Panc1 (cell line): Measurements from ENCODE around the gene LETM1. TPM values are rescaled to one million over a fixed set of nuclear protein-coding genes. Genes with fewer than 3 reads are reported as not detected.

Experiments
- ATAC-seq: fragments of 200-7000 bp; cut with Tn5 transposase; 2 replicates; pipeline ENCODE4 v1.9.1; 2020; ENCODE audit warnings: mild to moderate bottlenecking, moderate library complexity
- BruUV-seq: library from RNA; stranded (reverse); fragments of 400-500 nt; replicated peaks from 2 replicates; lab custom pipeline; 2021; lab: Mats Ljungman, UMichigan
- CTCF ChIA-PET: fragments of 300-600 bp; sonication (Branson Sonifier 250); formaldehyde crosslinking; loops from one replicate; lab custom pipeline; 2022; ENCODE audit warnings: antibody characterized with exemption; lab: Charles Lee
- POLR2A ChIA-PET: fragments of 300-600 bp; sonication (Branson Sonifier 250); formaldehyde crosslinking; loops from one replicate; lab custom pipeline; 2022; ENCODE audit warnings: antibody characterized with exemption; lab: Charles Lee
- DNase-seq: peaks from one replicate; pipeline ENCODE4 v3.0.0-alpha.2; 2010; ENCODE audit warnings: low read depth, low spot score
- H3K27ac ChIP-seq: 2 replicates; pipeline ENCODE4 v1.5.1; 2011; ENCODE audit warnings: mild to moderate bottlenecking, low read length, inconsistent platforms
- H3K27me3 ChIP-seq: fragments of 200-500 bp; sonication (Bioruptor generic); 2 replicates; pipeline ENCODE4 v1.6.0; 2014; ENCODE audit warnings: low read length, inconsistent platforms; ENCODE audit not compliant: control insufficient read depth, insufficient read depth
- H3K36me3 ChIP-seq: fragments of 200-500 bp; sonication (Bioruptor generic); 2 replicates; pipeline ENCODE4 v1.5.1; 2014; ENCODE audit warnings: inconsistent platforms, mild to moderate bottlenecking, low read length, moderate library complexity; ENCODE audit not compliant: control insufficient read depth, insufficient read depth
- H3K4me1 ChIP-seq: 2 replicates; pipeline ENCODE4 v1.5.1; 2011; ENCODE audit warnings: inconsistent platforms, mild to moderate bottlenecking, low read length, moderate library complexity; ENCODE audit not compliant: control insufficient read depth, insufficient read depth
- H3K4me3 ChIP-seq, 2 experiments: 2 replicates each; pipeline ENCODE4 v1.5.1; 2011 to 2012; ENCODE audit warnings: low read depth in 2 of 2, low read length in 2 of 2, mild to moderate bottlenecking in 2 of 2, inconsistent platforms in 1 of 2, moderate library complexity in 1 of 2
- H3K9me3 ChIP-seq: fragments of 200-500 bp; sonication (Bioruptor generic); 2 replicates; pipeline ENCODE4 v1.5.1; 2014; ENCODE audit warnings: low read depth, mild to moderate bottlenecking, inconsistent platforms, low read length, moderate library complexity; ENCODE audit not compliant: control insufficient read depth, insufficient read depth
- POLR2AphosphoS5 ChIP-seq: IDR thresholded peaks from 2 replicates; pipeline ENCODE4 v1.6.1; 2012; ENCODE audit warnings: mild to moderate bottlenecking, low read depth, low read length, moderate library complexity
- SIN3A ChIP-seq: IDR thresholded peaks from 2 replicates; pipeline ENCODE4 v1.6.1; 2012; ENCODE audit warnings: low read depth, mild to moderate bottlenecking, low read length, moderate library complexity, borderline replicate concordance; ENCODE audit not compliant: insufficient read depth
- TCF7L2 ChIP-seq: IDR thresholded peaks from 2 replicates; pipeline ENCODE4 v1.6.1; 2011; ENCODE audit warnings: mild to moderate bottlenecking, low read depth, low read length, inconsistent platforms
- in situ Hi-C: cut with HindIII; loops from 2 replicates; pipeline ENCODE4 v1.10.0; 2016; ENCODE audit warnings: low sequenced_read_pairs, low pct_unique_long_range_greater_than_20kb
- intact Hi-C: fragments of 100-400 bp; cut with micrococcal nuclease; formaldehyde crosslinking; loops from one replicate; pipeline ENCODE4 v1.10.0; 2022; ENCODE audit not compliant: unreplicated experiment
- total RNA-seq: library from RNA; stranded (reverse); gene quantifications from one replicate; pipeline ENCODE4 v1.2.1, GENCODE V29; 2021; ENCODE audit not compliant: unreplicated experiment
- TF ChIP-seq, protein P1 (sequence below), 2 experiments: IDR thresholded peaks; 2 replicates each; pipeline ENCODE4 v1.6.1; 2011 to 2012; ENCODE audit warnings: low read depth in 2 of 2, control low read depth in 1 of 2, low read length in 1 of 2, mild to moderate bottlenecking in 1 of 2, moderate library complexity in 1 of 2; ENCODE audit not compliant: insufficient read depth in 1 of 2
- TF ChIP-seq, protein P2 (sequence below): fragments of 450-650 bp; IDR thresholded peaks from 2 replicates; pipeline ENCODE4 v1.5.1; 2017; ENCODE audit warnings: mild to moderate bottlenecking

The LETM1 gene
- total RNA-seq, 1 experiment from 2014 or later: 67.6 TPM

DNA sequence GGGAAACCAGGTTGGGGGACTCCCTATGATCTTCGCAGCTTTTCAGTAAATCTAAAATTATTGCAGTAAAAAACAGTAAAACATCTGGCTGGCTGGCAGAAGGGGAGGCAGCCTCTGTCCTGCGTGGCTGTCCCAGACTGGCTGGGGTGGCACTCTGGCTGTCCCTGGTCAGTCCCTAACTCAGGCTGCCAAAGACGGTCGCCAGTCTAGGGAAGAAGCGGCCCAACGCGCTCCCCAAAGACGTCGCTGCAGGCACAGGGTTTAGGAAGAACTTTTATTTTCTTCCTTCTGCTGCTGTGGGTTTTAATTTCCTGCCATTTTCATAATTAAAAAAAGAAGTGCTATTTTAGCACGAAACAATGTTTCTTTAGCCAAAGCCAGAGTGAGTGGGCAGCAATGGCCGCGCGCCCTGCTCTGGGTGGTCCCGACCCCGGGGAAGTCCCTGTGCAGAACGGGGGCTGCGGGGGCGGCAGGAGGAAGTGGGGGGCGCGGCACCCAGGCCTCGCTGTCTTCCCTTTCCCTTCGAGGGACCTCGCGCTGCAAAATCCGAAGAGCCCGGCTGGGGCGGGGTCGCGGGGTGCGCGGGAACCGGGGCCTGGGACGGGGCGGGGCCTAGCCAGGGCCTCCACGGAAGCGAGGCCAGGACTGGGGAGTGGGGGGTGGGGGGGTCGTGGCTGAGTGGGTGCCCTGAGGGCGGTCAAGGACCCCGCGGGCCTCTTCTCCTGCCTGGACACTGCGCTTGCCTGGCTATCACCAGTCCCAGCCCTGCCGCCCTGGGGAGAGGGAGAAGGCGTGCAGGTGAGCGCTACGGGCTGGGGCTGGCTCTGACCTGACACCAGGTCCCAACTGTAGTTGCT, 6.3 kb upstream of the LETM1 start:
- in situ Hi-C loops (no loop called here), intact Hi-C loops (no loop called here)
- Histone ChIP-seq H3K9me3 (no peaks in the 10 kb centered on the region), H3K27ac (no peak overlapping the region), H3K4me3 (no peak overlapping the region), H3K4me1 (no peaks in the 10 kb centered on the region), H3K27me3 (no peaks in the 10 kb centered on the region), H3K36me3 (no peaks in the 10 kb centered on the region)
- no TSS peak for BruUV-seq
- TF ChIP-seq SIN3A: no peak
- no peak for TF ChIP-seq TCF7L2
- TF ChIP-seq, protein P1, sequence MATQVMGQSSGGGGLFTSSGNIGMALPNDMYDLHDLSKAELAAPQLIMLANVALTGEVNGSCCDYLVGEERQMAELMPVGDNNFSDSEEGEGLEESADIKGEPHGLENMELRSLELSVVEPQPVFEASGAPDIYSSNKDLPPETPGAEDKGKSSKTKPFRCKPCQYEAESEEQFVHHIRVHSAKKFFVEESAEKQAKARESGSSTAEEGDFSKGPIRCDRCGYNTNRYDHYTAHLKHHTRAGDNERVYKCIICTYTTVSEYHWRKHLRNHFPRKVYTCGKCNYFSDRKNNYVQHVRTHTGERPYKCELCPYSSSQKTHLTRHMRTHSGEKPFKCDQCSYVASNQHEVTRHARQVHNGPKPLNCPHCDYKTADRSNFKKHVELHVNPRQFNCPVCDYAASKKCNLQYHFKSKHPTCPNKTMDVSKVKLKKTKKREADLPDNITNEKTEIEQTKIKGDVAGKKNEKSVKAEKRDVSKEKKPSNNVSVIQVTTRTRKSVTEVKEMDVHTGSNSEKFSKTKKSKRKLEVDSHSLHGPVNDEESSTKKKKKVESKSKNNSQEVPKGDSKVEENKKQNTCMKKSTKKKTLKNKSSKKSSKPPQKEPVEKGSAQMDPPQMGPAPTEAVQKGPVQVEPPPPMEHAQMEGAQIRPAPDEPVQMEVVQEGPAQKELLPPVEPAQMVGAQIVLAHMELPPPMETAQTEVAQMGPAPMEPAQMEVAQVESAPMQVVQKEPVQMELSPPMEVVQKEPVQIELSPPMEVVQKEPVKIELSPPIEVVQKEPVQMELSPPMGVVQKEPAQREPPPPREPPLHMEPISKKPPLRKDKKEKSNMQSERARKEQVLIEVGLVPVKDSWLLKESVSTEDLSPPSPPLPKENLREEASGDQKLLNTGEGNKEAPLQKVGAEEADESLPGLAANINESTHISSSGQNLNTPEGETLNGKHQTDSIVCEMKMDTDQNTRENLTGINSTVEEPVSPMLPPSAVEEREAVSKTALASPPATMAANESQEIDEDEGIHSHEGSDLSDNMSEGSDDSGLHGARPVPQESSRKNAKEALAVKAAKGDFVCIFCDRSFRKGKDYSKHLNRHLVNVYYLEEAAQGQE (IDR thresholded peaks at IDR 0.05; ENCODE audit: insufficient read depth in 1 of 2, low read depth in 2 of 2, low read length in 1 of 2): no peak
- TF ChIP-seq POLR2AphosphoS5: no peak
- TF ChIP-seq, protein P2, sequence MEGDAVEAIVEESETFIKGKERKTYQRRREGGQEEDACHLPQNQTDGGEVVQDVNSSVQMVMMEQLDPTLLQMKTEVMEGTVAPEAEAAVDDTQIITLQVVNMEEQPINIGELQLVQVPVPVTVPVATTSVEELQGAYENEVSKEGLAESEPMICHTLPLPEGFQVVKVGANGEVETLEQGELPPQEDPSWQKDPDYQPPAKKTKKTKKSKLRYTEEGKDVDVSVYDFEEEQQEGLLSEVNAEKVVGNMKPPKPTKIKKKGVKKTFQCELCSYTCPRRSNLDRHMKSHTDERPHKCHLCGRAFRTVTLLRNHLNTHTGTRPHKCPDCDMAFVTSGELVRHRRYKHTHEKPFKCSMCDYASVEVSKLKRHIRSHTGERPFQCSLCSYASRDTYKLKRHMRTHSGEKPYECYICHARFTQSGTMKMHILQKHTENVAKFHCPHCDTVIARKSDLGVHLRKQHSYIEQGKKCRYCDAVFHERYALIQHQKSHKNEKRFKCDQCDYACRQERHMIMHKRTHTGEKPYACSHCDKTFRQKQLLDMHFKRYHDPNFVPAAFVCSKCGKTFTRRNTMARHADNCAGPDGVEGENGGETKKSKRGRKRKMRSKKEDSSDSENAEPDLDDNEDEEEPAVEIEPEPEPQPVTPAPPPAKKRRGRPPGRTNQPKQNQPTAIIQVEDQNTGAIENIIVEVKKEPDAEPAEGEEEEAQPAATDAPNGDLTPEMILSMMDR: no peak
- ATAC-seq (no peak), DNase-seq (no peak)
- CTCF ChIA-PET: no interaction called here
- POLR2A ChIA-PET: interaction anchor here (0.7 kb wide), 1 partner anchor 25 kb away, joined by 3 read pairs; no protein-coding TSS in a partner anchor

DNA sequence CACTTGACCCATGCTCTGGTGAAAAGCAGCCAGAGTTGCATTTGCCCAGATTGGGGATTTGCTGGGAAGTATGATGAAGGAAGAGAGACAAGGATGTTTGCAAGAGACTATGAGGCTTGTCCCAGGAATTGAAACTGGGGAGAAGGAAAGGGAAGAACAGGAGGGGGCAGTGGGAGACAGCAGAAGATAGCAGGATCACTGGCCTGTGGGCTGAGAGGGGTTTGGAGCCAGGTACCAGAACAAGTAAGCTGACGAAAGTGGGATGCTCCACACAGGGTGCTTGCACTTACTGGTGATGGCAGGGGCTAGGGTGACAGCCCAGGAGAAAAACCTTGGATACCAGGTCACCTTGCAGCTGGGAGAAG, 3.4 kb upstream of the LETM1 start:
- no peak overlapping the region for H3K27ac ChIP-seq
- TF ChIP-seq TCF7L2 (no peak), POLR2AphosphoS5 (no peak), SIN3A (no peak)
- TF ChIP-seq, protein P2: no peak
- TF ChIP-seq, protein P1 (IDR thresholded peaks at IDR 0.05; ENCODE audit: insufficient read depth in 1 of 2, low read depth in 2 of 2, low read length in 1 of 2): no peak
- no peaks in the 10 kb centered on the region for H3K27me3 ChIP-seq
- H3K9me3 ChIP-seq: no peaks in the 10 kb centered on the region
- ATAC-seq: no peak
- H3K36me3 ChIP-seq: peaks cover 5% of the 10 kb centered on the region; the same call in 1 of the 2 replicates
- ChIA-PET CTCF (no interaction called here), POLR2A (no interaction called here)
- peaks cover 4% of the 10 kb centered on the region; the same call in 1 of the 2 replicates for H3K4me1 ChIP-seq
- no peak for DNase-seq
- intact Hi-C loops (no loop called here), in situ Hi-C loops (no loop called here)
- BruUV-seq: TSS peak; percentile 80
- no peak overlapping the region for H3K4me3 ChIP-seq
